ENCODE results near the gene FLYWCH2.

DNA sequence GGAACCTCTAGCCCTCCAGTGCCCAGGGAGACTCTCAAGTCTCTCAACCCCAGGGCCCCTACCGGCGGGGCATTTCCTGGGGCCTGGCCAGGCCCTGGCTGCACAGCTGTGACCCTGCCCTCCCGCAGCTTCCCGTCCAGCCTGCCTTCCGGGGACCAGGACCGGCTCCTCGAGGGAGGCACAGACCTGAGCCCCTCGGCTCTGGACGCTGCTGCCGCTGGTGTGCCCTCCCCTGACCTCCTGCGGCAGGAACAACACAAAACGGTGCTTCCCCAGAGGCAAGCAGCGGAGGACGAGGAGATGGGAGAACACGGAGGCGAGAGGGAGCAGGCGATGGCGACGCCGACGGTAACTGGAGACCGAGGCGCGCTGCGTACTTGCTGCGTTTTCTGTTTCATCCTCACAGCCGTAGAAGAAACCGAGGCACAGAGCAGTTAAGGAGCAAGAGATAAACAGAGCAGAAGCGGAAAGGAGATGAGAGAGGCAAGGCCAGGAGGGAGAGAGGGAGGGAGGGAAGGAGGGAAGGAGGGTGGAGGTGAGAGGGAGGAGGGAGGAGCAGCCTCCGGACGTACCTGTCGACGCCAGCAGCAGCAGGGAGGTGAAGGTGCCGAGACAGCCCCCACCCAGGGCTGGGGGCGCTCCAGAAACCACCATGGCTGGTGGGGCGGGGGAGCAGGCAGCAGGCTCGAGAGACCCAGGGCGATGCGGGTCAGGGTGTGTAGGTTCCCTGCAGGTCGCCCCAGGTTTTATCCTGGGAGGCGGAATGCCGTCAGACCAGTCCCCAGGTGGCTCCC, 25.4 kb upstream of the FLYWCH2 start, which contains the start of gene PRSS22:
- TF ChIP-seq, protein P1, sequence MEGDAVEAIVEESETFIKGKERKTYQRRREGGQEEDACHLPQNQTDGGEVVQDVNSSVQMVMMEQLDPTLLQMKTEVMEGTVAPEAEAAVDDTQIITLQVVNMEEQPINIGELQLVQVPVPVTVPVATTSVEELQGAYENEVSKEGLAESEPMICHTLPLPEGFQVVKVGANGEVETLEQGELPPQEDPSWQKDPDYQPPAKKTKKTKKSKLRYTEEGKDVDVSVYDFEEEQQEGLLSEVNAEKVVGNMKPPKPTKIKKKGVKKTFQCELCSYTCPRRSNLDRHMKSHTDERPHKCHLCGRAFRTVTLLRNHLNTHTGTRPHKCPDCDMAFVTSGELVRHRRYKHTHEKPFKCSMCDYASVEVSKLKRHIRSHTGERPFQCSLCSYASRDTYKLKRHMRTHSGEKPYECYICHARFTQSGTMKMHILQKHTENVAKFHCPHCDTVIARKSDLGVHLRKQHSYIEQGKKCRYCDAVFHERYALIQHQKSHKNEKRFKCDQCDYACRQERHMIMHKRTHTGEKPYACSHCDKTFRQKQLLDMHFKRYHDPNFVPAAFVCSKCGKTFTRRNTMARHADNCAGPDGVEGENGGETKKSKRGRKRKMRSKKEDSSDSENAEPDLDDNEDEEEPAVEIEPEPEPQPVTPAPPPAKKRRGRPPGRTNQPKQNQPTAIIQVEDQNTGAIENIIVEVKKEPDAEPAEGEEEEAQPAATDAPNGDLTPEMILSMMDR (IDR thresholded peaks at IDR 0.05) = no peak
- no peak for TF ChIP-seq POLR2A (IDR thresholded peaks at IDR 0.05)

Data from Peyer's patch (tissue), 4 donors.